ENCODE measurements around the gene ATF3. TPM values are rescaled to one million over a fixed set of nuclear protein-coding genes. Genes with fewer than 3 reads are reported as not detected.

The ATF3 gene
- total RNA-seq, 1 donor from 2014 or later, result 32.4 TPM

- ATAC-seq (no peak), DNase-seq (ENCODE audit: low spot score) (no peak)
- intact Hi-C loops (cut with DNase I), result no loop called here
Observed at GRCh38 chr1:212585210-212585609, 23.4 kb upstream of the ATF3 start.

- intact Hi-C loops (cut with DNase I), result no loop called here
- no peak for DNase-seq (ENCODE audit: low spot score)
- no peak for ATAC-seq
Observed at GRCh38 chr1:212586206-212587015, 22.1 kb upstream of the ATF3 start.

DNA sequence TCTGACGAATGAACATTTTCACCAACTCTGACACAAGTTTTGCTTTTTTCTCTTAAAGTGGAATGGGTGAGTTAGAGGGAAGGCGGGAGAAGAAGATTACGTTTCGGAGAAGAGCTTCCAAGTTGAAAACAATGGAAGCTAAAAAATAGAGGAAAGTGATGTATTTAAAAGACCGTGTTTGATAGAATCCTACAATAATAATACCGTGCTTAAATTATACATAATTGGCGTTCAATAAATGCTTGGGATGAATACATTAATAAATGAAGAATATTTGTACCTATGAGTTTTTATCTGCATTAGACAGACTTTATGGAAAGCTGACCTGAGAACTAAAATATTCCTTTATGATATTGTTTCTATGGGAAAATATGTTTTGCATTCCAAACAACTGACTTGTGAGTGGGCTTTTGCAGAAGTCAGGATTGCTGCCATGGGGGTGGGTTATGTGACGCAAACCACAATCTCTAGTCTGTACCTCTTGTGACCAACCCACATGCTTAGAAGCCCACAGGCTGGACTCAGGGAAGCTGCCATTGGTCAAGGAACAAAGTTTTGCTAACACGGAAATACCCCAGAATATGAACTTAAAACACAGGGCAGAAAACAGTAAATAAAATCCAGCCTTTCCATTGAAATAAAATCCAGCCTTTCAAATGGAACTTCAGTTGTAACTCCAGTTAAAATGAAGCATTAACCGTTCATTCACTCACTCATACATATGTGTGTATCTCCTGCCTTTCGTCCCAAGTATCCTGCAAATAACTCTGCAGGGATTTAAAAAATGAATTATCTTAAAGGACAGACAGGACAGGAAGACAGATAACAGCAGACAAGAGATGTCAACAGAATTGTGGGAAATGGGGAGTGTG lies 21.3 kb upstream of the ATF3 start:
- intact Hi-C loops (cut with DNase I), result no loop called here
- ATAC-seq (no peak), DNase-seq (ENCODE audit: low spot score) (no peak)

DNA sequence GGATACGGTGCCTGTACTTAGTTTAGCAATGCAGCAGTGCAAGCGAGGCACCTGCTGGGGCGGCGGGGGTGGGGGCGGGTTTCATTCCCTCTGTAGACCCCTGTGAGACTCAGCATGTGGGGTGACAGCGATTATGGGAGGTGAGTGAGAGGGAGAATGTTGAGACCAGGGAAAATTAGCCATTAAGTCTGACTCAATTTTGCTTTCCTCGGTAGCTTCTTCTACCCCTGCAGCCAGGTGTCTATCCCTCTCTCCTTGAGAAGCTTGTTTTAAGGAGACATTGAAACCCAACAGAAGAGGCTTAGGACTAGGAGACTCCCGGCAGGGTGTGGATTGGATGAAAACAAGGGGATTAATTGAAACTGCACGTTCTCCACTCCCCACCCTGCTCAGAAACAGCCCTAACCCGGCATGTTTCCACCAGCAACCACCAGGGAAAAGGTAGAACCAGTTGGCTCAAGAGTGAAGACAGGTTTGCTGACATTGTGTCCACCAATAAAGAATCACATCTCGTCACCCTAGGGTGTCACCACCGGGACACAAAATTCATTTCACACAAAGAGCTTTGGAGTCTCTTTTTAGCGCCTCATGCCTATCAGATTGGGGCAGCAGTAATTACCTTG lies 20.6 kb upstream of the ATF3 start:
- ATAC-seq (no peak), DNase-seq (ENCODE audit: low spot score) (no peak)
- intact Hi-C loops (cut with DNase I), result no loop called here

DNA sequence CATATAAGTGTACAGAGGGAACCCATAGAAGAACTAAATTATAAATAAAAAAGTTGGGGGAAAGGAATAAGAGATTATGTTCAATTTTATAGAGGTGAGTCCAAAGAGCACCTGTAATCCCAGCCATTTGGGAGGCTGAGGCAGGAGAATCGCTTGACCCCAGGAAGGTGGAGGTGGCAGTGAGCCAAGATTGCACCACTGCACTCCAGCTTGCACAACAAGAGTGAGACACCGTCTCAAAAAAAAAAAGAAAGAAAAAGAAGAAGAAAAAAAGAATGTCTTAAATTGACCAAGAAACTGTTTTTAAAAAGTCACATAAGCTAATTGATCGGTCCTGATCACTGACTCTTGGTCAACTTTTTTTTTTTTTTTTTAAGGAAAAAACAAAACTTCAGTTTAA lies 19.1 kb upstream of the ATF3 start:
- ATAC-seq, result no peak
- intact Hi-C loops (cut with DNase I), result no loop called here
- DNase-seq (ENCODE audit: low spot score), result no peak

DNA sequence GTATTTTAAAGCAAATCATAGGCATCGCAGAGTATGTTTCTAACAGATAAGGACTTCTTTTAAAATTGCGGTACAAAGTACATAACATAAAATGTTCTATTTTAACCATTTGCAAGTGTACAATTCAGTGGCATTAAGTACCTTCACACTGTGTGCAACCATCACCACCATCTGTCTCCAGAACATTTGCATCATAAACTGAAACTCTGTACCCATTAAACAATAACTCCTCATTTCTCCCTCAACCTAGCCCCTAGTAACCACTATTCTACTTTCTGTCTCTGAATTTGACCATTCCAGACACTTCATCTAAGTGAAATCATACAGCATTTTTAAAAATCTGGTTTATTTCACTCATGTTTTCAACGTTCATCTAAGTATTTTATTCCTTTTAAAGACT lies 16.6 kb upstream of the ATF3 start:
- DNase-seq (ENCODE audit: low spot score), result no peak
- no peak for ATAC-seq
- intact Hi-C loops (cut with DNase I), result no loop called here

DNA sequence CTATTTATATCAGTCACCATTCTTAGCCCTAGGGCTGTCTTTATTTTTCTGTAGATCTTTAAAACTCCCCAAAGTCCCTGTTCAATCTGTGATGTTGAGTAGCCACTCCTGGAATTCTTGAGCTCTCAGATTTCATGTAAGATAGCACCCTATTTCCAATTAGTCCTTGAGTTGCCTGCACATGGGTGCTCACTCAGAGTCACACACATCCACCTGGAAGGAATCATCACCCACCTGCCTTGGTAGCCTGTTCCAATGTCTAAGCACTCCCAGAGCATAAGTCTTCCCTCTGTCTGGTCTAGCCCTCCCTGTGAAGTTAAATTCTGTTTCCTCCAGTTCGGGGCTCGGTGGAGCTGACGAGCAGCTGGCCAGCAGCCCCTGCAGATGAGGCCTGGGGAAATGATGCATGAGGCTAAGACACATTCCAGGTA lies 14.7 kb upstream of the ATF3 start:
- intact Hi-C loops (cut with DNase I), result no loop called here
- ATAC-seq (no peak), DNase-seq (ENCODE audit: low spot score) (no peak)

DNA sequence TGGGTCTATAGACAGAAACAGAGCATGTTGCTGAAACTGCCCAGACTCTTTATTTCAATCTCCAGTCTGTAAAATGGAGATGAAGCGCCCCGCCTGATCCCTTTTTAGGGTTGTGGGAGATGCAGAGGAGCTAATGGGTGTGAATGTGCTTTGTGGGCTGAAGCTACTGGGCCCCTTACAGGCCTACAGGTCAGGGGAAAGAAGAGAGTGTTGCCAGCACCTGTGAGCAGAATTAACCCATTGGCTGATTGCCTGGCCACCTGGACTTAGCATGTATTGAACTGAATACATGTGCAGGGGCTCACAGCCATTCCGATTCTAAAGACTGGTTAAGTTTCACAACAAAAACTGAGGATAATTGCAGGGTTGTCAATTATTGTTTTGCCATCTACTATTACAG lies 13.9 kb upstream of the ATF3 start:
- ATAC-seq, result no peak
- intact Hi-C loops (cut with DNase I), result no loop called here
- no peak for DNase-seq (ENCODE audit: low spot score)

- ATAC-seq, result no peak
- intact Hi-C loops (cut with DNase I), result no loop called here
- DNase-seq (ENCODE audit: low spot score), result no peak
Observed at GRCh38 chr1:212595229-212595628, 13.3 kb upstream of the ATF3 start.

- ATAC-seq (peak; percentile 56), DNase-seq (ENCODE audit: low spot score) (no peak)
- intact Hi-C loops (cut with DNase I), result no loop called here
Observed at GRCh38 chr1:212595787-212596714, 12.5 kb upstream of the ATF3 start.

DNA sequence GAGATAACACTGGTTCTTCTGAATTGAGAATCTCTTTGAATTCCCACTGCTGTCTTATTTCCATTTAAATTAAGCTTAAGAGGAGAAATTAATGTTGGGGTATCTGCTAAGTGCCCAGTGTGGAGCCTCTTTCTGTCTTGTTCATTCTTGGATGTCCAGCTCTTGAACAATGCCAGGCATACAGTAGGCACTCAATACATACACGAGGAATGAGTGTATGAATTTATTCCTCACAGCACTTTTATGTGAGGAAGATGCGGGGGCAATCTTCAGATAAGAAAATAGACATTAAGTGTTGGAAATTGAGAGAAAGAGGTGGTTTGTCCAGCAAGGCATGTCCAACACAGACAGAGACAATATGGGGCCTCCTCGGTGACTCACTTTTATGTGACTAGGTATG lies 11.8 kb upstream of the ATF3 start:
- DNase-seq (ENCODE audit: low spot score), result no peak
- ATAC-seq, result no peak
- intact Hi-C loops (cut with DNase I), result no loop called here

GRCh38 chr1:212597487-212597886 lies 11.1 kb upstream of the ATF3 start:
- intact Hi-C loops (cut with DNase I), result no loop called here
- ATAC-seq (no peak), DNase-seq (ENCODE audit: low spot score) (no peak)

DNA sequence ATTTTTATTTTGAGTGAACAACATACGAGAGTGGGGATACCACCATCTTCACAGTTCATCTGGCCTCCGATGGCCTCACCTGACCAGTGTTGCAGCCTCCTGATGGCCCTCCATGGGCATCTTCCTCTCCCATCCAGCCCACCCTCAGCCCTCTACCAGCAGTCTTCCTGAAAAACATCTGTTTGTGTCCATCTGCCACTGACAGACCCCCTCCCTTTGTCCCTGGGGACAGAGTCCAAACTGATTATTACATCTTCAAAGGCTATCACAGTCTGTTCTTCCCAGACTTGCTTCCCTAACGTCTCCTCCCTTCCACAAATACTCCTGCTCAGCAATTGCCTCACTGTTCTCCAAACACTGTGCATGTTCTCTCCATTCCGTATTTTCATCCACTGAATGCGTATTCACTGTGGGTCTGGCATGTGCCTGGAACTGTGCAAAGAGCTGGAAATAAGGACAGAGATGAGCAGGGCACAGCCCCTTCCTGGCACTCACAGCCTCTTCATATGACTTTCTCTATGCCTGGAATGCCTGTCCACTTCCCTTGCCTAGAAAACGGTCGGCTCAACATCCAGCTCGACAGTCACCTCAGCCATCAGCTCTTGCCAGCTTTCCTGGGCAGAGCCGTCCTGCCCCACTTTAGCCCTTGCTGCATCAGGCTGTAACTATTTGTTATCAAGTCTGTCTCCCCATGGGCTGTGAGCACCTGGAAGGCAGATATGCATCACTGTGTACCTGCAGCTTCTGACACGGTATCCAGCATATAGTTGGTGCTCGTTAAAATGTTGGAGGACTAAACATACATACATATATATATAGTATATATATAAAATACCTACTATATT lies 8.3 kb upstream of the ATF3 start:
- ATAC-seq (no peak), DNase-seq (ENCODE audit: low spot score) (no peak)
- intact Hi-C loops (cut with DNase I), result no loop called here

DNA sequence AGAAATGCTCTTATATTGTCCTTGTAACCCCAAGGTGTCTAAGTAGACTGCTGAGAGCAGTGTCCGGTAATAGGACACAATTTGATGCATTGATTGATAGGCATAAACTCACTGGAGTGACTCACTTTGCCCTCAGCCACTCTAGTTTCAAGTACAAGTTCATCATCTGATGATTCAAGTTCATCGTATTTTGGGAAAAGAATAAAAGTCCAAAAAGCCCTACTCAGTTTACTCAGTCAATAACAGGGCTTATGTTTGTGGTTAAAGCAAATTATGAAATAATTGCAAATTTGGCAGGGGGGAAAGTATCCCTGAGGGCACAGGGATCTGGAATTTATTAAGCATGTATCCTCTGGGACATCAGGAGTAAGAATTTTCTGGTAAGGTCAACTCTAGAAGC lies 7.6 kb upstream of the ATF3 start:
- DNase-seq (ENCODE audit: low spot score), result no peak
- intact Hi-C loops (cut with DNase I), result no loop called here
- no peak for ATAC-seq

DNA sequence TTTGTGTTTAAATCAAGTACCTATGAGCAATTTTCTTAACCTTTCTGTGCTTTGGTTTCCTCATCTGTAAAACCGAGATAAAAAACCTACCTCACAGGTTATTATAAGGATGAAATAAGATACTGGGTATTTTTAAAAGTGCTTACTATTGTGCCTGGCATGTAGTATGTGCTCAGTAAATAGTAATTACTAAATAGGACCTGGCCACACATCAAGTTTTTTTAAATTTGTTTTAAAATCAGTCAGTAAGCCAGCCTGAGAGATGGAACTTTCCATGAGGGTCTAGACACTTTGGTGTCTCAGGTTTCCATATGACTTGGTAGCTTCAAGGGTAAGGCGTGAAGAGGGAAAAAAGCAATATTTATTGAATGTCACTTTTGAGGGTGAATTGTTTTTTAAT lies 7.0 kb upstream of the ATF3 start:
- DNase-seq (ENCODE audit: low spot score) (no peak), ATAC-seq (no peak)
- intact Hi-C loops (cut with DNase I), result no loop called here

DNA sequence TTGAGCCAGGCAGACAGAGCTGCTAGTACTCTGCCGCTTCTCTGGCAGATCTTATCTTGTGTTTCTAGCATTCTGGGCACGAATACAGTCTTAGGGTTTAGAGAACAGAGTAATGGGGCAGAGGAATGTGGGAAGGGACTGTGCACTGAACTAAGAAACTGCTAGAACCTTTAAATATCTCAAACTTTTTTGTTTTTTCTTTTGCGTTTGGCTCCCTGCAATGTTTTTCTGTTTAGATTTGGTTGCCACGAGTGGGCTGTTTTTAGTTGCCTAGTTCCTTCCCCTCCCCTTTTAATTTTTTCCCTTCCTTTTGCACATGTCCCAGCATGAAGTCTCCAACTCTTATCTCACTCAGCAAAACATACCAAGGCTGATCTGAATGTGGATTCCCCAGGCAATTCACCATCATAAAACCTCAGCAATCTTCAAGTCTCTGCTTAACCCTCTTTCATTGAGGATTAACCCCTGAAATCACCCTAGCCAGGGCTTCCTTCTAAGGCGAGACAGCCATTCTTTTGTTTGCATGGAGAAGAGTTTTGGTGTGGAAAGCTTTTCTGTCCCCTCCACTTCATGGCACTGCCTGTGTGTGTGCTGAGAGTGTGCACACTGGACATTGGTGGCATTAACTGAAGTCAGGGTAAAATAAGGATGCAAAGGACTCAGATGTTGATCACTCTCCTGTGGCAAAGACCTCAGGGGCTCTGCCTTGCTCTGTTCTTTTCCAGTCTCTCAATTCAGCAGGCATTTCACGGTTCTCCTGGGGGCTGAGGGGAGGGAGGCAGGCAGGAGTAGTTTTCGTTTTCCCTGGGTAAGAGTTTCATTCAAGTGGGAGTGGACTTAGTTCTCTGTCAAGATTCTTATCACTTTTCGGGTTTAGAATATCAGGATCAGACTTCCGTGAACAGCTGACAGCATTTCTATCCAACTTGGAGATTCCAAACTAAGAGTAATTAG lies 2.8 kb upstream of the ATF3 start:
- intact Hi-C loops (cut with DNase I), result no loop called here
- ATAC-seq, result no peak
- no peak for DNase-seq (ENCODE audit: low spot score)
